HG02943 (cell line): ENCODE results near the gene INHBB.
"Not testable (repeated sequence)": the region's sequence is repeated elsewhere in the genome, so short reads cannot be mapped to it uniquely, and the experiment has no call there.

Experiments
- ATAC-seq: cut with Tn5 transposase; IDR thresholded peaks from one replicate; pipeline ENCODE4 v1.9.1; 2021; ENCODE audit warnings: mild to moderate bottlenecking, low read depth, moderate library complexity; ENCODE audit not compliant: unreplicated experiment

Gene INHBB

DNA sequence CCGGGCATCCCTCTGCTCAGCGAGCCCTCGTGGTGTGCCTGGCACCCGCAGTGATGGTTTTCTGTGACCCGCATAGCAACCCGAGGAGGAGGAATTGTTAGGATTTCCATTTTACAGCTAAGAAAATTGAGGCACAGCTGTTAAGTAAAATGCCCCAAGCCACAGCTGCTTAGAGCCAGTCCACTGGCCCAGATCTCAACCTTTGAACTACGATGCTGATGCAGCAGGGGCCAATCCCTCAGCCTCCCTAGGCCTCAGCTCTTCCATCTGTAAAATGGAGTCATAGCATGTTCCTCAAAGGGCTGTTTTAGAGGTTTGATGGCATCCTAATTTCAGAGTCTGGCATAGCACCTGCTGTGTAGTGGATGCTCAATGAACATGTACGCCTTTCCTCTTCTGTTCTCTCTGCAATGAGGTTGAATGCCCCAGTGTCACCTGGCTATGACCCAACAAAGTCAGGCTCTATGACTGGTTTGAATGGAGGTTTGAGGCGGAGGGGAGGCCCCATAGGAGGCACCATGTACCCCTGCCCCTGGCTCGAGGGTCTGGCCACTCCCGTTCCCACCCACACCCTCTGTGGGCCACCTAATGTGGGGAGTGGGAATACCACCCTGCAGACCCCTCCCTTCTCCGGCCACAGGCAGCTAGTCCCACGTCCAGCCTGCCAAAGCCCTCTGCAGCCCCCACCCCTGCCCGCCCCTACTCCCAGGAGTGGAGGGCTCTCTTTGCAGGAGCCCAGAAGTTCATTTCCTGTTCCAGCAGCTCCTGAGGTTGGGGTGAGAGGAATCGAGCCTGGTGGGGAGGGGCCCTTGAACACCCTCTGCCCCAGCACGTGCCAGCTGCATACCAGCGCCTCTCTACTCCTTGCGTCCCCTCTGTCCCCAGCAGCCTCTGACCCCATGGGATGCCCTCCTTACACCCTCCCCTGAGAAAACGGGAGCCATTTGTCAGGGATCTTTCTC is 31.0 kb downstream of the INHBB start:
- ATAC-seq, result no peak

DNA sequence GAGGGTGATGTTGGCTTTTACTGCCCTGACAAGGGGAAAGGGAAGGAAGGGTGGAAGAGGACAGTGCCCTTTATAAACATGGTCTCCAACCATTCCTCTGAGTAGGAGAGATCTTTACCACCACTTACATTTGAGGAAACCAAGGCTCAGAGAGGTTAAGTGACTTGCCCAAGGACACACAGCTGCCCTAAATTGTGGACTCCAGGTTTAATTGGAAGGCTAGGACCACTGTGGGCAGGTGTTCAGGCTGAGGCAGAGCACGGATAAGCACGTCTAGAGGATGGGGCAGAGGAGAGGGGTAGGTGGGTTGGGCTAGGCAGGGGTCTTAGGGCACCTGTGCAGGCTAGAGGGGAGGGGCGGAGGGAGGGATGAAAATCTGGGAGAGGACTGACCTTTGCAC is 32.7 kb downstream of the INHBB start:
- no peak for ATAC-seq

DNA sequence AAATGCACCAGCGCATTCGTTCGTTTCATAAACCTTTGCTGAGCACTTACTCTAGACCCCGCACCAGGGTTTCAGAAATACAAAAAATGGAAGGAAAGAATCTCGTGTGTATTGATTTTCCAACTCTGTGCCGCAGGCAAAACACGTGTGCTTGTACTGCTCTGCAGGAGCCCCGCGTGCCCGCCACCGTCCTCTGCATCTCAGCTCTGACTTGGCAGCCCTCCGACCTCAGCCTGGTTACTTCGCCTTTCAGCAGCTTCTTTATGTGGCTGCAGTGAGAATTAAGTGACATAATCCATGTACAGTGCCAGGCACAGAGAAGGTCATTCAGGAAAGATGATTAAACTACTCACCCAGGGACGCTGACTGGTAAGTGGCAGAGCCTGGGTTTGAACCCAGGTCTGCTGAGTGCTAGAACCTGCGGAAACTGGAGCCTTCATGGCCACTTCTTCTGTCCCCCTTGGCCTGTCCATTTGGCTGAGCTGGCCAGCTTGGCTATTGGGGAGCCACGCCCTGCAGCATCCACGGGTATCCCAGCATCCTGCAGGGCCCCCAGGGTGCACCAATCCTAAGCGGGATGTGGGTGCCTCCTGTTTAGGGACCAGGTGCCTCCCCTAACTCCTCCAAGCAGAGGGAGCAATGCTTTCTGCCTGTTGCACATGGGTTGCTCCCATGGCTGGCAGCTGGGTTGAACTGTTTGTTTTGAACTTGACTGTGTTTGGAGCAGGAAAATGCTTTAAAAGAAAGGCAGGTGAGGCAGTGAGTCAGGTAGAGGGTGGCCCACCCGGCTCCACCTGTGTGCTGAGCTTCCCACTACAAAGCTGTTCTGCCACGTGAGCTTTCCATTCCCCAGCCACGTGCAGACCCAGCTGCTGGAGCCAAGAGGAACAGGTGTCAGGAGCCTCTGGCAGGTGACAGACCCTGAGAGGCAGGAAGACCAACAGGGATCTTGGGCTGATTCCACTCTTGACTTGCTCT is 34.3 kb downstream of the INHBB start:
- ATAC-seq, result no peak

DNA sequence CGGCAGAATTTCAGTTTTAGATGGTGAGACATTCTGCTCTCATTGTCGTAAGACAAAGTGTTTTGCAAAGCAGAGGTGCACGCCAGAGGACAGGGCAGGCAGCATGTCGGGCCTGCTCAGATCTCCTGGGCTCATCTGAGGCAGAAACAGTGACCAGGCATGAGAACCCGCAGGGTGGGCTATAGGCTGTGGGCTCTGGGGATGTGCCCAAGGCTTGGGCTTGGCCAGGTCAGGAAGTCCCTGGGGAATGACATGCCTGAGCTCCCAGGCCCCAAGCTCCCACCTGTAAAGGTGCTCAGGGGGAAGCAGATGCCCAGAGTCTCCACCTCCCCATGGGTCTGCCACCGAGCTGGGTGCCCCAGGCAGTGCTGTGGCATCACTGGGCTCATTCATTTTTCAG is 35.3 kb downstream of the INHBB start:
- ATAC-seq, result no peak

DNA sequence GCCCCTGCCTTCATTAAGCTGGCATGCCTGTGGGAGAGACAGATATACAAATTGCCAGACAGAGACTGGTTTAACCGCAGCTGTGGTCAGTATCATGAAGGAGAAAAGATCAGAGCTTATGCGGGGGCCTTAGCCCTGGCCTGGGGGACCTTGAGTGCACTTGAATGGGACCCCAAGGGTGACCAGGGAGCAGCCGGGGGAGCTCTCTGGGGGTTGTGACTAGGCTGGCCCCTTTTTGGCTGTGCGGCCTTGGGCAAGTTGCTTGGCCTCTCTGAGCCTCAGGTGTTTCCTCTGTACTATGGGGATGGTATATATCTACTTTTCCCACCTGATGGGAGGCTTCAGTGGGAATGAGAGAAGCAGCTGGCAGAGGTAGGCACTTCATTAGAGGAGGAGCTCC is 35.7 kb downstream of the INHBB start:
- no peak for ATAC-seq

DNA sequence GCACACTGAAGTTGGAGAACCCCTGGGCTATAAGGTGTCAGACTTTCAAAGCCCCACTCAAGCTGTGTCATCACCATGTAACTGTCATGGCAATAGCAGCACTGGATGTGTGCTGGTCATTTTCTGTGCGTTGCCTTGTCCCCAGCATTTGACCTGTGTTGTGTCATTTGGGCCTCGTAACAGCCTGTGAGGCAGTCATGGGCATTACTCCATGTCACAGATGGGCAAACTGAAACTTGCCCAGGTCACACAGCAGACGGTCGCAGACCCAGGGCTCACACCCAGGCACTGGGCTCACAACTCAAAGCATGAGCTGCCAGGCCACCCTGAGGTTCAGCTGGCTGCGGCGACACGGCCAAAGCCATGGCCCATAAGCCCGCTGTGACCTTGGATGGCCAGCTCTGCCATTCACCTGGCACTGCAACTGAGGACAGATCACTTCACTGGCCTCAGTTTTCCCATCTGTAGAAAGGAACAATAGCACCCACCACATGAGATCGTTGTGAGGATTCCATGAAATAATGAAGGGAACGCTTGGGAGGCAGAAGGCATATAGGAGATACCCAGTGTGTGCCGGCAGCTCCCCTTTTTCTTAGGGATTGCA is 36.7 kb downstream of the INHBB start:
- no peak for ATAC-seq

DNA sequence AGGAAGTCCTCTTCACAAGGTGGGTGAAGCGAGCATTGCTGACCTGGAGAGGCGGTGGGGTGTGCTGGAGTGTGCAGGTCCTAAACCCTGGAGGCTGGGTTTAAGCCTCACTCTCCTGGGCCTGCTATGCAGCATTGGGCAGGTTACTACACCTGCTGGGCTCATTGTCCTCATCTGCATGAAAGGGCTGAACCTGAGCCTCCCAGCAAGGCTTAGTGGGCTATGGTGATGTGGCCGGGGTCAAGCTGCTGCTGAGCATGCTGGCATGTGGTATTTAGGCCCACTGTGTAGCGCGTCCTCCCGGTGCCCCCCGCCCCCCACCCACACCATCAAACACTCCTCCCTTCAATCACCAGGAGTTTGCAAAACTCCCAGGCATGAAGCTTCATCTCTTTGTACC is 37.3 kb downstream of the INHBB start:
- no peak for ATAC-seq

DNA sequence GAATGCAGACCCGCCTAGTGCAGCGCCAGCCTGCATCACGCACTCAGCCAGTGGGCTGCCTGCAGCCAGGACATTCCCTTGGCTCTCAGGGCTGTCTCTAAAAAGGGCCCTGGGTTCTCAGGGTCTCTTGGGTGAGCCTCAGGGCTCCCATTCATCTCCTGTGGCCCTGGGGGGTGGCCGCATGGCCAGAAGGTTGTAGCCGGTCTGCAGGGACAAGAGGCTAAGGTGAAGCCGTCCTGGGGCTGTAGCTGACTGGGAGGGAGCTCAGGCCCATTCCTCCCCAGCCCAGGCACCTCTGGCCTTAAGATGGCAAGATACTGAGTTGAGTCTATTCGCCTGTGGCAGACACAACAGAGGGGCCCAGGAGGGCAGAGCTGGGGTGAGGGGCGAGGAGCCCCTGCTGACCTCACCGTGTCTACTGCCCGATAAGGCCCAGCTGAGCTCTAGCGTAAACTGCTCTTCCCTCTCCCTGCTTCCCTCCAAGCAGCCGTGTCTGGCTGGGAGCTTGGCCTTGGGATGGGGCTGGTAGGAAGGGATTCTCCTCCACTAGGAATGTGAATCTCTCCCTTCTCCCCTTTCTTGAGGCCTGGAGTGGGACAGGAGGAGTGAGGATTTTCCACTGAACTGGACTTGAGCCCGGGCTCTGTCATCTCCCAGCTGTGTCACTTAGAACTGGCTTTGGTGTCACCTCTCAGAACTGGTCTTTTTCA is 37.9 kb downstream of the INHBB start:
- ATAC-seq, result no peak

DNA sequence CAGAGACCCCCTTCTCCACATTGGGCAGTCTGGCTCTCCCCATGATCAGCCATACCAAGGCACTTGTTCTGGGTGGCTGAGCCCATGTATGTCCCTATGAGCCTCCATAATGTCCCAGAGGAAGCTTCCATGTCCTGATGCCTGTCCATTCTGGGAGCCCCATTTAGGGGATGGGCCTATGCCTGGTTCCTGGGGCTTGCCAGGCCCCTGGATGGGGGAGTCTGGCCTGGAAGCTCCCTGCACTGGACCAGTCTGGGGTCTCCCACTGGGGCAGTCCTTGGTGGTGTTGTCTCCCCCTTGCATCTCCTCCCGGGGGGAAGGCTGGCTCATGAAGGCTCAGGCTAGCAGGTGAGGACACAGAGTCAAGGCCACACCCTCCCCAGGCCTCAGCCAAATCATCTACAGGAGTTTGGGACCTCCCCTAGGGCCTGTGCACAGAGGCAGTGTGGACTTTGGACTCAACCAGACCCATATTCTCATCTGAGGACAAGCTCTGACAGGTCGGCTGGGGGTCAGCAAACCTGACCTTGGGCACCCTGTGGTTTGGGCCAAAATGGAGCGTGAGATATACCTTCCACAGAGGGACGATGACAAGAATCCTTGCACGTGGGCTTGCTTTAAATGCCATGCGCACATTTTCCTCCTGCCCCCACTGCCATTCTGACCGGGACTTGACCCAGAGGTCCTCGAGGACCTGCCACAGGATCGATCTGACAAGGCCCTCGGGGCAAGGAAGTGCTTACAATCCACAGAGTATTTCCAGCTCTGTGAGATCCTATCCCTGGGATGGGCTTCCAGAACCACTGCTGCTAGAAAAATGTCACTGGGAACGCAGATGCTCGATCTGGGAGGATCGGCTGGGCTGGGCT is 38.8 kb downstream of the INHBB start:
- ATAC-seq, result no peak

DNA sequence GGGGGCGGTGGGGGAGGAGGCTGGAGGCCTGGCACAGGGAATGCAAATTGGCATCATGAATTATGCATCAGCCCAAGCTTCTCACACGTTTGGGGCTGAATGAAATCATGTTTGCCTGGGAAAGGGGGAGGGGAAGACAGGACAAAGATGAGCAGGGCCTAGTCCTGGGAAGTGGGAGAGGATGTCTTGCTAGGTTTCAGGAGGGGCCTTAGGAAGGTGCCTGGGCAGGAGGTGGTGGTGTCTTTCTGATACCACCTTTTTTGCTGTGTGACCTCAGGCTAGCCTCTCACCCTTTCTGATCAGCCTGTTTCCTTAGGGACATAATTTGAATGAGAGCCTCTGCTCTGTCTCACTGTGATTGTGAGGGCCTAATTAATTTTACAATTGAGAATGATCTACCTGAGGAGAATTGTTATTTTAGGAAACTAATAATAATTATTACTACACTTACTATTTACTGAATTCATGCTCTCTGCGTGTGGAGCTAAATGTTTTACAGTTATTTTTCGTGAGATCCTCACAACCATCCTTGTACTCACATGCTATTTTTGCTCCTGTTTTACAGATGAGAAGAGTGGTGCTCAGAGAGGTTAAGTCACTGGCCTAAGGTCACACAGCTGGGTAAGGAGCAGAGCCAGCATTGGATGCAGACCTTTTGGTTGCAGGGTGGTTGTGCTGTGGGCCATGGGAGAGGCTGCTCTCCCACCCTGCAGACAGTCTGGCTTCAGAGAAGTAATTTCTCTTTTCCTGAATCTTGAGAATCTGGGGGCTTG is 39.6 kb downstream of the INHBB start:
- ATAC-seq, result no peak

DNA sequence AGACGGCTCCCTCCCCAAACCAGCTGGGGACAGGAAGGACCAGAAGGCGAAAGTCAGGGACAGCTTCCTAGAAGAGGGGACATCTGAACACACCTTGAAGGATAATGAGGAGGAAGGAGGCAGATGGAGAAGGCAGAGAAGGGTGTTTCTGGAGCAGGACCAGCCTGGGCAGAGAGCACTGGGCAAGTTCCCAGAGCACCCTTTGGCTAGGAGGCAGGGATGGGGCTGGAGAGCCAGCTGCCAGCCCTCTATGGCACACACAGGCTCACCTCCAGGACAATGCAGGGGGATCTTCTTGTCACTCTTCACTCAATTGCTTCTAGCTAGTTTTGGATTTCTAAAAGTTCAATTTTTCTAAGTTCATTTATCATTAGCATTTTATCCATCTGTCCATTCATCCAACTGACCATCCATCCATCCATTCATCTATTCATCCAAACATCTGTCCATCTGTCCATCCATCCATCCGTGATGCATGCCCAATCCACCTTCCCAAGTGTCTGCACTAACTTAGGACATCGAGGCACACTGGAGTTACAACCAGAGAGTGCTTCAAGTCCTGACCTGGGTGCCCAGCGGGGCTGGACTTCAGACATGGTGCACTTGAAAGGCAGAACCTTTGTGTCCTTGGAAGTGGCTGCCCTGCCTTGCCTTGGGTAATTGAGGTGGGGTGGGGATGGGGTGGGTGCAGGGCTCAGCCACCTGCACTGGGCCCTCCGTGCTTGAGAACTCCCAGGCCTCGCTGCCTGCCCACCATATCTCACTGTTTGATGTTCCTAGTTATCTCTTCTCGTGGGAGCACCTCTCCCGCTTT is 42.5 kb downstream of the INHBB start:
- no peak for ATAC-seq

DNA sequence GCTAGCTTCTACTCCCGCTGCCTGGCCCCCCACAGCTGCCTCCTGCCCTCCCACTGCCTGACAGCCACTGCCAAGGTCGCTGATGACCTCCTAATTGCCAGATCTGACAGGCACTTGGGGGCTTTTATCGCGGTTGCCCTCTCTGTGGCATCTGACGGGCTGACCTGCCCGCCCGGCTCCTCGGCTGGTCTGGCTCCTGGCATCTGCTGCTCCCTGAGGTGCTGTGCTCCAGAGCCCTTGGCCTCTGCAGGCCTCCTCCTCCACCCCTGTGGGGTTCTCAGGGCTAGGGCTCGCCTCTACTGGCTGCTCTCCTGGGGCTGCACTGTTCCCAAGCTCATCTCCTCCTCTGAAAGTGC is 43.1 kb downstream of the INHBB start:
- no peak for ATAC-seq

DNA sequence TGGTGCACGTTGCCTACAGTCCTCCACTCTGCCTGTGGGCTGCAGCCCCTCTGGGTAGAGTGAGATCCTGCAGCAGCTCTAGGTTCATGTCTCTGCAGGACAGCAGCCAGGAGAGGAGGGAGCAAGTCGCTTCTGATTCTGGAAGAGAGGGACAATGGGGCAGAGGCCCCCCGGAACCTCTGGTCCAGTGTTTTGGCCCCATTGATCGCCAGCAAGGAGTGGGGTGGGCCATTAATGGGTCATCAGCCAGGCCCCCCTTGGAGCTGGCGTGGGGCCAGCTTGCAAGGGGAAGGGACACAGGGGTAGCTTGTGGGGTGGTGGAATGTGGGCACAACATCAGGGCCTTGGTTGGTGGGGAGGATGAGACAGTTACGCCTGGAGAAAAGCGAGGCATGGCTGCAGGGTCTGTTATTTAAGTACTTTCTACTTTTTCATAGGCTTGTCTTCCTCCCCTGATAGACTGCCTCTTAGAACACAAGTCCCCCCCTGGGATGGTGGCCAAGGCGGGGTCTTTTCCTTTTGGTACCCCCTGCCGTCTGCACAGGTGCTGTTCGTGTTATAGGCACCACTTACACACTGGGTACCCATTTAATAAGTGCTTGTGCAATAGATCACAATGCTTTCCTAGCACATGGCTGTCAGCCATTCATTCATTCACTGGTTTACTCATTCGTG is 44.6 kb downstream of the INHBB start:
- no peak for ATAC-seq

DNA sequence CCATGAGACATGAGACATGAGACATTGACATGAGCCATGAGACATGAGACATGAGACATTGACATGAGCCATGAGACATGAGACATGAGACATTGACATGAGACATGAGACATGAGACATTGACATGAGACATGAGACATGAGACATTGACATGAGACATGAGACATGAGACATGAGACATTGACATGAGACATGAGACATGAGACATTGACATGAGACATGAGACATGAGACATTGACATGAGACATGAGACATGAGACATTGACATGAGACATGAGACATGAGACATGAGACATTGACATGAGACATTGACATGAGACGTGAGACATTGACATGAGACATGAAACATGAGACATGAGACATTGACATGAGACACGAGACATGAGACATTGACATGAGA is 45.4 kb downstream of the INHBB start:
- not testable (repeated sequence) for ATAC-seq

DNA sequence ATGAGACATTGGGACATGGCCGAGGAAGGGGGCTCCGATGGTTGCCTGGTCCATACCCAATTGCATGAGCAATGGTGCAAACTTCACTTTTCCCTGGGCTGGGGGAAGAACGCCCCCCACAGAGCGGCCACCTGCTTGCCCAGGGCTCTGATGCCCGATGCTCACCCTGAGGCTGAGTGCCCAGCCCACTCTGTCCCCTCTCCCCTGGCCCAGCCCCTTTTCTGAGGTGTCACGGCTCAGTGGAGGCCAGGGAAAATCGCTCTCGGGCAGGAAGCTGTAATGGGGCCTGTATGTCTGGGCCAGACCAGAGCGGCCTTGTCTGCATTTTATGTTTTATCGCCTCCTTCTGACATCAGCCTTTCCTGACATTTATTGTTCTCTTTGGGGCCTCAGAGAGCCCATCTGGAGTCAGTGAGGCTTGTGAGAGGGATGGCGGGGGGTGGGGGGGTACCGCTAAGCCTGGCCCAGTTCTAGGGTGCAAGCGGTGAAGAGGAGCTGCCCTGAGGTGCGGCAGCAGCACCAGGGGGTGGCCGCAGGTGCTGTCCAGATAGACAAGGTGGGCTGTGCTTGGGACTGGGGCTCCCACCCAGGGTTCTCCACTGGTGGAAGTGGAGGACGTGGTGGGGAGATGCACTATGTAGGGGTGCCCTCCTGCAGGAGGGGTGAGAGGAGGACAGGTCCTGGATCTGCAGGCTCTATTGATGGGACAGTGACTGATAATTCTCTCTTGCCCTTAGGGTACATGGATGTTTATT is 46.2 kb downstream of the INHBB start:
- no peak for ATAC-seq

DNA sequence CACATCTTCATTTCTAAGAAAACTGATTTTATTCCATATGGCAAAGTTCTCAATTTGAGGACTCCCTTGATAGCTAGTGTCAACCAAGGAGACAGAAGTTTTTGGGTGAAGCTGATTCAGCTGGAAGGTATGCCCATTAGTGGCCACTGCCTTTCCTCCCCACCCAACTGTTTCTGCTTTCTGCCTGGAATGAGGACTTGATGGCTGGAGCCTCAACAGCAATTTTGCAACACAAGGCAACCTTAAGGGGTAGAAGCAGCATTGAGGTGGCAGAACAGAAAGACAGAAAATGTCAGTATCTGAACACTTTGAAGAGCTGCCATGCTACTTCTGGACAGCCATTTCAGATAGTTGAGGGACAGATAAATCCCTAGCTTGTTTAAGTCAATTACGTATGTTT is 47.0 kb downstream of the INHBB start:
- ATAC-seq, result no peak

DNA sequence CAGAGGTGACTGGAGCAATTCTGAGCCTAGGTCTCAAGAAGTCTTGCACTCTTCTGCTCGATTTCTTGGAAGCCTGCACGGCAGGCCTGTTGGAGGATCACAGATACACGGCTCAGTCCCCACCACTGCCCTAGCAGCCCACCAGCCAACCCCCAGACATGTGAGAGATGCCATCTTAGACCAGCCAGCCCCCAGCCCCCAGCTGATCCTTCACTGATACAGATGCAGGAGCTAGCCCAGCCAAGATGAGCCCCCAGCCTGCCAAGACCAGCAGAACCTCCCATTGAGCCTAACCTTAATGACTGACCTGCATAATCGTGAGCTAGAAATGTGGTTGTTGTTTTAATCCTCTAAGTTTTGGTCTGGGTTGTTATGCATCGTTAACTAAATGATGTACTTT is 47.5 kb downstream of the INHBB start:
- no peak for ATAC-seq
